ENCODE measurements around the gene EDC3.

EDC3 gene

DNA sequence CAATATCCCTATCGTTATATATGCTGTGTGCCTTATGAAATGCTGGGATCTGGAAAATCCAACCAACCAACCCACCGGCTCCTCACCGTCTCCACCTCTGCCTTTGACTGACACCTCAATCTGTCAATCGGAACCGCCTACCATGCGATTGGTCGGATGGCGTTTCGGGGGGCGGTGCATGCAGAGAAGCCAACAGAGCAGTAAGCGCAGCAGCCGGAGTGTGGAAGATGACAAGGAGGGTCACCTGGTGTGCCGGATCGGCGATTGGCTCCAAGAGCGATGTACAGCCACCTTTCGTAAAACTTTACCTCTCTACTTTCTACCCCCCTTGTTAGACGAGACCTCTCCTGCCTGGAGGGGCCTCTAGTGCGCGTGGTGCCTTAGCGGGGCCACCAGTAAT lies 73.9 kb downstream of the EDC3 start:
- no peak for FAIRE-seq

- FAIRE-seq, result no peak
These were observed 74.3 kb downstream of the EDC3 start for GRCh38 chr15:74621546-74621920.

DNA sequence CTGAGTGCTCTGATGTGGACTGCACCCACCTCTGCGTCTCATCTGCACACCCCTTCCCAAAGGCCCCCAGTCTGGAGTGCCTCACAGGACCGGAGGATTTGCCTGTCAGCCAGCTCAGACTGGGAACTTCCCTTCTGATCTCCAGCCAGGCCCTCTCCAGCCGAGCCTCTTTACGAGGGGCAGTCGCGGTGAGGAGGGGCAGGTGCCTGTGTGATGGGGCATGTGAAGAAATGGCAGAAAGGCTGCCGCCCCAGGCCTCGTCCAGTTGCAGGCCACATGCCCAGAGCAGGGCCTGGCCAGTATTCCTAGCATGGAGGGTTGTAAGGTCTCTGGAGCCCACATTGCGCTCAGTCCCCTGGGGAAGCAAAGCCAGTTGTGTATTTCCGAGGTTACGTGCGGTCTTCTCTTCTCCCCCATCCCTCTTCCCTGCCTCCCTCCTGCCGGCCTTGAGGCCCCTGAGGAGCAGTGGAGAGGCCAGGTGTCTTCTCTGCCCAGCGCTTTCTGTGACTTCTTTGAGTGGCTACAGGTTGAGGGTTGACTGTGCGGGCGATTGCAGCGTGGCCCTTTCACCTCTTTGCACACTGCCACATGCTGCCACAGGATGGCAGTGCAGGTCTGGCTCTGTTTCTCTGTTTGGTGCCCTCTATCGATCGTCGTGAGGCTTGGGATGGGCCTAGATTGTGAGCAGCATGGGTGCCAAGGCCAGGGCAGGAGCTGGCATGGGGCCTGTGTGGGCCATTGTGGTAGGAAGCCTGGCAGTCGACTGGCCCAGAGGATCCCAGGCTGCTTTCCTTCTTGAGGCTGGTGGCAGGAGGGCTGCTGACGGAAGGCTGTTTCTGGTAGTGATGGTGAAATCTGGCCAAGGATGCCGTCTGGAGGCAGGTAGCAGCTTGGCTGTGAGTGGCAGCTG lies 74.9 kb downstream of the EDC3 start:
- no peak for FAIRE-seq

GRCh38 chr15:74619916-74620635 lies 75.7 kb downstream of the EDC3 start:
- FAIRE-seq, result no peak

DNA sequence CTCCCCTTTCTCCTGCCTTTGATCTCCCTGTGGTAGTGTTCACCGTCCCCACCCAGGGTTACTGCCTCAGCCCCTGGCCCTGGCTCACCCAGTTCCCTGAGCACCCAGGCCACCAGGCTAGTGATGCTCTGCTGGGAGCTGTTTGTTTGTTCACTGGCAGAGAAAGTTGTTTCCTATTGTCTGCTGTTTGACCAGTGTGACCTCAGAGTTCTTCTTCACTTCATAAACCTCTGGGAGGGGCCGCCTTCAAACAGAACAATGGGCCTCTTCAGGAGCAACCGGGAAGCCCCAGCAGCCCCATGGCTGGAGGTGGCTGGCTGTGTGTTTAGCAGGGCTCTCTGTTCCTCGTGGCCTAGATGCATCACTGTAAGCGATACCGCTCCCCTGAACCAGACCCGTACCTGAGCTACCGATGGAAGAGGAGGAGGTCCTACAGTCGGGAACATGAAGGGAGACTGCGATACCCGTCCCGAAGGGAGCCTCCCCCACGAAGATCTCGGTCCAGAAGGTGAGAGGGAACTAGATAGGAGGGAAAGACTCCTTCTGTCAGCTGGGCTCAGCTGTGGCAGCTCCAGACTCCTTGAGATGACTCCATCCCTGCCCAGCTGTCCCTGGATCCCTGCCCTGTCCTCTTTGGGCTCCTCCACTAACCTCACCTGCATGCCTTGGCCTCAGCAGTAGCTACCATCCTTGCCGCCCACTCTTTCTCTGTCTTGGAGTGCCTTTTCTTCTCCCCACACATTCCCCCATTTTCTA lies 76.8 kb downstream of the EDC3 start:
- no peak for FAIRE-seq

DNA sequence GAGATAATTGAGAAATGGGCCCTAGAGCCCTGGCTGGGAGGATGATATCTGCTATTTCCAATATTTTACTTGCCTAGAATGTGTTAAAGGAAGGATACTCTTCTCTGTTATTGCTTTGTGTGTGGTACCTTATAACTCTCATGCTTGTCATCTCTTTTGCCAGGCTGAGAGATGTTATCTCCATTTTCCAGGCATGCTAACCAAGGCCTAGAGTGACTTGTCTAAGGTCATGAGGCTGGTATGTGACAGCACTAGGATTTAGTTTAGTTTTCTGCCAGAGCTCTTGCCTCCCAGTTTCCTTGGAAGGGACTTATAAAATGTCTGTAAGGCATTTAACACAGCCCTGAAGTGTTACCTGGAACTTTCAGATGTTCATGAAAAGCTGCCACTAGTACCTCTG lies 78.8 kb downstream of the EDC3 start:
- no peak for FAIRE-seq

DNA sequence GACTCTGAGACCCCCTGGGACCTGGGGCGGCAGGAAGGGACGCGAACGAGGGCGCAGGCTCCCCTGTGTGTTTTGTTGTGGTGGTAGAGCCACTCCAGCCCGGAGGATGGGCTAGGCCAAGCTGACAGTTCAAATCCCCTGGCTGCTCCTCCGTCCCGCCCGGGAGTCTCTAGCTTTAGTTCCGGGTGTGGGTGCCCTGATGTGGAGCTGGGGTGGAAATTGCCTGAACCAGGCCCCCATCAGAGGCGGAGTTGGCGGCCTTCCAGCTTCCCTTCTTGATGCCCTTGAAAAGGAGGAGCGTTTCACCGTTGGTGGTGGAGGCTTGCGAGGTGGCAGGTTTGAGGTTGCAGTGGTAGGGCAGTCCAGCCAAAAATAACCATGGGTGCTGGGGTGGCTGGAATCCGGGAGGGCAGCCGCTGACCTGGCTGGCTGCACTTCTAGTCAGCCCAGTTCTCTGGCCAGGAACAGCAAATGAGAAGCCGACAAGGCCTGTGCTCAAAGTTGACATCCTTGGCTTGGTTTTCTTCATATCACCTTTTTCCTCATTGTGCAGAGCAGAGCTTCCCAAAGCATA lies 79.4 kb downstream of the EDC3 start:
- FAIRE-seq, result no peak

- no peak for FAIRE-seq
These were observed 80.1 kb downstream of the EDC3 start, which contains the start of gene CLK3 for GRCh38 chr15:74615508-74616365. CLK3 (plus strand) TSS chr15:74615836; CDS start chr15:74619197, 3,361 bp downstream.

- no peak for FAIRE-seq
These were observed 80.9 kb downstream of the EDC3 start for GRCh38 chr15:74614744-74615507.

- FAIRE-seq, result no peak
These were observed 81.7 kb downstream of the EDC3 start for GRCh38 chr15:74613953-74614743.

- FAIRE-seq, result no peak
These were observed 82.5 kb downstream of the EDC3 start for GRCh38 chr15:74613089-74613952.

GRCh38 chr15:74612677-74613076 lies 83.1 kb downstream of the EDC3 start:
- FAIRE-seq, result no peak

DNA sequence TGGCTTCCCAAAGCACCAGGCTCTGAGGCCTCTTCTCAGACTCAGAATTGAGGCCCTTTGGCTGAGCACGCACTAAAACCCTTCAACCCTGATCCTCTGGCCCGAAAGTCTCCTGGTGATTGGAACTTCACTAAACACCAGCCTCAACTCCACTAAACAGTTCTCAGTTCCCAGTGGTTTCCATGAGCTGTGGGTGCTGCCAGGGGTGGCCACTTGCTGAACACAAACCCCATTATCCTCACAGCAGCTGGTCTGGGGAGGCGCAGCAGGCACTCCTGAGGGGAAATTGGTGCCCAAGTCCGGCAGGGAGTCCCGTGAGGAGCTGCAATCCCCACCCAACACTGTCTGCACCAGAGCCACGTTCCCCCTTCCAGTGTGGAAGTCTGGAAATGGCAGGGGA lies 84.0 kb downstream of the EDC3 start:
- no peak for FAIRE-seq

DNA sequence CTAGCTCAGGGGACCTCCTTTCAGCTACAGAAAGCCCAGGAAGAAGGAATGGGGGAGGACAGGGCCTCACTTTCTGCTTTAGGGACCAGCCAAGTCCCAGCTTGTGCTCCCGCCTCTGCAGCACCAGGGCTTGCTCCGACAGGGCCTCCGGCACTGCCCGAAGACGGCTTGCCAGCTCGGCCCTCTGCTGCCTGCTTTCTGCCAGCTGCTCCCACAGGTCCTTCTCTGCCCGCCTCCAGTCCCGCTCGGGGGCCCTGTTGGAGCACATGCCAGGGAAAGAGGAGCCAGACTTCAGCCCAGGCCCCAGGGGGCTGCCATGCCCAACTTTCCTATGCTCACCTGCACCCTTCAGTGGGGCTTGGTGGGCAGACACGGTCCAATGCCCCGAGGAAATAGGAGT lies 84.5 kb downstream of the EDC3 start:
- no peak for FAIRE-seq

GRCh38 chr15:74610302-74610951 lies 85.4 kb downstream of the EDC3 start:
- no peak for FAIRE-seq

- FAIRE-seq, result no peak
These were observed 85.9 kb downstream of the EDC3 start for GRCh38 chr15:74609938-74610301.

GRCh38 chr15:74608786-74609185 lies 87.0 kb downstream of the EDC3 start:
- FAIRE-seq, result no peak

GRCh38 chr15:74605795-74606150 lies 90.1 kb downstream of the EDC3 start:
- no peak for FAIRE-seq

All from G401.6 (cell line).